Measurements from ENCODE around the gene OOSP4B. TPM values are rescaled to one million over a fixed set of nuclear protein-coding genes. Genes with fewer than 3 reads are reported as not detected.
"Not testable (repeated sequence)": the region's sequence is repeated elsewhere in the genome, so short reads cannot be mapped to it uniquely, and the experiment has no call there.

OOSP4B gene
- not detected in 2 replicates for total RNA-seq

DNA sequence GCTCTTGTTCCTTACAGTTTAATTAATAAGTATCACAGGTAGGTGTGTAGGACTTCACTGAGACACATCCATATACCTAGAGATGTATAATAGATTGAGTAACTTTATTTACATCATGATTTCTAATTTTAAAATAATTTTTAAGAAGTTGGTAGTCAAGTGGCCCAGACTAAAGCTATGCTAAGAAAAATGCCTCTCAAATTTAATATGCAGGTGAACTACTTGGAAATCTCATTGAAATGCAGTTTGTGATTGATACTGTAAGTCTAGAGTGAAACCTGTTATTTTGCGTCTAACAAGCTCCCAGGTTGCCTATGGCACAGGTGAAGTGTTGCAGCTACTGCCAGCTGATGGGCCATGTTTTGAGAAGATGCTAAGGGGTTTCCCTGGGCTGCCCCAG is at the start of gene OOSP4B:
OOSP4B (plus strand) TSS at position 301 of the 400 bp plus-strand sequence.
- intact Hi-C loops (cut with micrococcal nuclease) = no loop called here

DNA sequence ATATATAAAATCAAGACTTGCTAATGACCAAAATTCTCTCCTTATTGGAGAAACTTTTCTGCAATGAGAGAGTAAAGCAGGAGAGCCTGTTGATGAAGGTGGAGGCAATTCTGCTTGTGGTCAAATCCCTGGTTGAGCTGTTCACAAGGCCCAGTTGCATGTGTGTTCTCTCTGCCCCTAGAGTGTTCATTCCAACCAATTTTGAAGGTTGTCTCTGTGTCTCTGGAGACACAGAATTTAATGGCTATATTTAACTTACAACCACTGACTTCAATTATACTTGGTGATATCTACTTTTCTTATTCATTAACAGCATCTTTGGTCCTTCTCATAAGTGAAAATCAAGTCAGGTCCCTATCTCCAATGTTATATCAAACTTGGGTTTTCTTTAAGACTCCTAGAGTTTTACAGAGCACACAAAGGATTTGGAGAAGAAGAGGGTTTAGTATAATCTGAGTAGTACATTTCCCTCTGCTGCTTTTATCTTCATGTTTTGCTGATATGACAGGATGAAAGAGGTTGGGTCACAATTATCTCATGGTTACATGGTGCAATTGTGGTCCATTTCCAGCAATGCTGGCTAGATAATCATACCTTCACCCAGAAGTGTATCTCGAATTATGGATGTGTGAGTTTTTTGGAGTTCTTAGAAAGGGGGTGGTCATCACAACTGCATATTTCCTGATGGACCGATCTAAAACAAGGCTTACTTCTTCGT is 49.1 kb upstream of the OOSP4B start:
- intact Hi-C loops (cut with micrococcal nuclease) = no loop called here

DNA sequence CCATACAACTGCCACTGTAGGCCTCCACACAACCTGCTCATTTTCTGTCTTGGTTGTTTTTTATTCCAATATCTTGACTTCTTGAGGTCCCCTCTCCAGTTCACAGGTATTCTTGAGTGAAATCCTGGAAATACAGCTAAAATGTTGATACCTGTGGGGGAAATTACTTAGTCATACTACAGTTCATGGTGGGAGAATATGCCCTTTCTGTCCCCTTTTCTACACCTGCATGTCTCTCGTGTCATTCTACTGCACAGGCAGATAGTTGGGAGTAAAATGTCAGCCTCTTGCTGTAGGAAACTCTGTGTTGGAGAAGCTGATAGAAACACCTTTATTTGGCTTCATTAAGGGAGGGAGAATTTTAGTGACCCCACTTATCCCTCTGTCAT is 48.6 kb upstream of the OOSP4B start:
- intact Hi-C loops (cut with micrococcal nuclease) = no loop called here

DNA sequence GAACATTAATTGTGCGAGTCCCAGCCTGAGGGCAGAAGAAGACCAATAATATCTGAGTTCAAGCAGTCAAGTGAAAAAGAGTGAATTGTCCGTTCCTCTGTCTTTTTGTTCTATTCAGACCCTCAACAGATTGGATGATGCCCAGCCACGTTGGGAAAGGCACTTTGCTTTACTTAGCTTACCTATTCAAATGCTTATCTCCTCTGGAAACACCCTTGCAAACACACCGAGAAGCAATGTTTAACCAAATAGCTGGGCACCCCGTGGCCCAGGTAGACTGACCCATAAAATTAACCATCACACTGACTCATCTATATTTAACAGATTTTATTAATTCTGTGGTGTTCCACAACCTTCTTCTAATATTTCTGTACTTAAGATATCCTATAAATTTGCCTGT is 43.9 kb upstream of the OOSP4B start:
- intact Hi-C loops (cut with micrococcal nuclease) = no loop called here

DNA sequence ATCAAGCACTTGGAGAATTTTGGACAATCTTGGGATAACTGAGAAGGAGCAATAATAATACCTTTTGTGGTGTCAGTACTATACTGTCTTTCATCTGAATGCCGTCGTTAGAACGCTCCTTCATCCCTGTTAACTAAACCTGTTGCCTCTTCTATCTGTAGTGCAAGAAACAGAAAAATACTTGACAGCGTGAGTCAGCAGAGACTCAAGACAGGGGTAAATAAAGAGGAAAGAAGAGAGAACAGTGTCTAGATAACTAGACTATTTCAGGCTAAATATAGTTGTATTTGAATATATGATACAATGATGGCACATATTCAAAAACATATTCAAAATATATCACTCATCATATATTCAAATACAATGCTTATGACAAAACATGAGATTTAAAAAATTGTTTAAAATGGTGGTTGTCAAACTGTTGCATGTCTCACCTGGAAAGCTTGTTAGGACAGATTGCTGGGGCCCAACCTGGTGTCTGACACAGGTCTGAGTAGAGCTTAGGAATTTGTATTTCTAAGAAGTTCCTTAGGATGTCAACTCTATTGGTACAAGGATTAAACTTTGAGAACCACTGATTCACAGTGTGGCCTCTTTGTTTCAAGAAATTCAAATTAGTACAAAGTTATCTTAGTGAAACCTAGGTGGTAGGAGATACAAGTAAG is 35.7 kb upstream of the OOSP4B start:
- intact Hi-C loops (cut with micrococcal nuclease) = no loop called here

DNA sequence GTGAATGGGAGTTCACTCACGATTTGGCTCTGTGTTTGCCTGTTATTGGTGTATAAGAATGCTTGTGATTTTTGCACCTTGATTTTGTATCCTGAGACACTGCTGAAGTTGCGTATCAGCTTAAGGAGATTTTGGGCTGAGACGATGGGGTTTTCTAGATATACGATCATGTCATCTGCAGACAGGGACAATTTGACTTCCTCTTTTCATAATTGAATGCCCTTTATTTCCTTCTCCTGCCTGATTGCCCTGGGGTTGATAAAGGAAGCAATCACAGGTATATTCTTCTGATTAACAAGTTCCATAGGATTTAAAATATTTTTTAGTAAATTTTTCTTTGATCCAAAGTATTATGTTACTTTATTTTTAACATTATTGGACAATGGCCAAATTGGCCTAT is 34.9 kb upstream of the OOSP4B start:
- intact Hi-C loops (cut with micrococcal nuclease) = not testable (repeated sequence)

DNA sequence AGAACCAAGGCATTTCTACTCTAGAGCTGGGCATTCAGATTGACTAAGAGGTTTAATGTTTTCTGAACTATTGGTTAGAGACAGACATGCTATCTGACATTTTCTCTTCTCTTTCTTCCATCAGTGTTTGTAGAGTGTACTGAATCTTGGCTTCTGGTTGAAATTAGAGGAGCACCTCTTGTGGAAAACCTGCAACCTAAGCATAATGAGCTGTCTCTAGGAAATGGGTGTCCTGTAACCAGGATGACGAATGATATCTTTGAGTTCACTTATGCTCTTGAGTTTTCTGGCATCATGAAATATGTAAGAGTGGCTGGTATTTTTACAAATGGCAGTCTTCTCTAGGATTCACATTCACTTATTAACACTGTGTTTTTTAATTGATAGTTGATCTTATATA is 33.8 kb upstream of the OOSP4B start:
- intact Hi-C loops (cut with micrococcal nuclease) = no loop called here

DNA sequence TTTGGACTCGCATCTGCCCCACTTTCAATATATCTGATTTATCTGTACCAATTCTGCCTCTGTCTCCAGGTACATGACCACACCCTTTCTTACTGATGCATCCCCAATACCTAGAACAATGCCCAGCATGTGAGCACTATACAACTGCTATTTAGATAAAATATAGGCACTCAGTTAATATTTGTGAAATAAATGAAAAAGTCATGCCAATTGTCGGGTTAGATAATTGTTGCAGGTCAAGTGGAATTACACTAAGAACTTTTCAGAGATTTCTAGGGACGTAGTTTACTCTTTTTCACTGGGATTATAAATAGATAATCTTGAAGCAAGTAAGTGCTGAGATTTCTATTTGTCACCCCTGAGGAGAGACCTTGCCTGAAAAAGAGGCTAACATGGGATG is 32.6 kb upstream of the OOSP4B start:
- intact Hi-C loops (cut with micrococcal nuclease) = no loop called here

DNA sequence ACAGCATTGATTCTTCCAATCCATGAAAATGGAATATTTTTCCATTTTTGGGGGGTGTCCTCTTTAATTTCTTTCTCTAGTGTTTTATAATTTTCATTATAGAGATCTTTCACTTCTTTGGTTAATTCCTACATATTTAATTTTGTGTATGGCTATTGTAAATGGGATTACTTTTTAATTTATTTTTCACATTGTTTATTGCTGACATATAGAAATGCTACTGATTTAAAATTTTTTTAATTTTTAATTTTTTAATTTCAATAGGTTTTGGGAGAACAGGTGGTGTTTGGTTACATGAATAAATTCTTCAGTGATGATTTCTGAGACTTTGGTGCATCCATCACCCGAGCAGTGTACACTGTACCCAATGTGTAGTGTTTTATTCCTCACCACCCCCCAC is 26.6 kb upstream of the OOSP4B start:
- intact Hi-C loops (cut with micrococcal nuclease) = no loop called here

DNA sequence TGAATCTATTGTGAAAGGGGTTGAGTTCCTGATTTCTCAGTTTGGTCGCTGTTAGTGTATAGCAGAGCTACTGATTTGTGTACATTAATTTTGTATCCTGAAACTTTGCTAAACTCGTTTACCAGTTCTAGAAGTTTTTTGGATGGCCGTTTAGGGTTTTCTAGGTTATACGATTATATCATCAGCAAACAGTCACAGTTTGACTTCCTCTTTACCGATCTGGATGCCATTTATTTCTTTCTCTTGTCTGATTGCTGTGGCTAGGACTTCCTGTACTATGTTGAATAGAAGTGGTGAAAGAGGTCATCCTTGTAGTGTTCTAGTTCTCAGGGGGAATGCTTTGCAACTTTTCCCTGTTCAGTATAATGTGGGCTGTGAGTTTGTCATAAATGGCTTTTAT is 24.6 kb upstream of the OOSP4B start:
- intact Hi-C loops (cut with micrococcal nuclease) = no loop called here

DNA sequence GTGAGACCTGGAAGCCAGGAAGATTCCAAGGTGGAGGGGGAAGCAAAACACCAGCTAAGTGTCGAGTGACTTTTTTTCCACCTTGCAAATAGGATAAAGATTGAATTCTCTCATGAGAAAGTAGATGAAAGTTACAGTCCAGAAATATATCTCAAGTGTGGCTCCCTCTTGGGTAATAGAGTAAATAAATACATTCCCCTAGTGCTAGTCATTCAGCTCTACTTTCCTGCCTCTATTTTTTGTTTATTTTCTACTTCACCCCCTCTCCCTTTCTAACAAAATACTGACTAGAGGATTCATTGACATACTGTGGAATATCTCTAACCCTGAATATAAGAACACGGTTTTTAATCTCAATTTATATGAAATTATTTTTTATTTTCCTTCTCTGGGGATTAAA is 19.2 kb upstream of the OOSP4B start:
- intact Hi-C loops (cut with micrococcal nuclease) = no loop called here

DNA sequence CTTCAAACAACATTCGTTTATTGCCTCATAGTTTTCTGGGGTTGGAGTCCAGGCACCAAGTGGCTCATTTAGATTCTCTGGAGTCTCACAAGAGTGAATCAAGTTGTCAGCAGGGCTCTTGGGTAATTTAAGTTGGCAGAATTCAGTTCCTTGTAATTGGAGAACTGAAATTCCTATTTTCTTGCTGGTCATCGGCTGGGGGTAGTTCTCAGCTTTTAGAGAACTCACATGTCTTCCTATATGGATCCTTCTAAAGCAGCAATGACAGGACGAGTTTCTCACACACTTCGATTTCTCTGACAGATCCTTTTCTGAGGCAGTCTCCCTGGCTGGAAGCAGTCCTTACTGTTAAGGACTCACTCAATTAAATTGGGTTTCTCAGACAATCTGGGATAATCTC is 17.3 kb upstream of the OOSP4B start:
- intact Hi-C loops (cut with micrococcal nuclease) = no loop called here

DNA sequence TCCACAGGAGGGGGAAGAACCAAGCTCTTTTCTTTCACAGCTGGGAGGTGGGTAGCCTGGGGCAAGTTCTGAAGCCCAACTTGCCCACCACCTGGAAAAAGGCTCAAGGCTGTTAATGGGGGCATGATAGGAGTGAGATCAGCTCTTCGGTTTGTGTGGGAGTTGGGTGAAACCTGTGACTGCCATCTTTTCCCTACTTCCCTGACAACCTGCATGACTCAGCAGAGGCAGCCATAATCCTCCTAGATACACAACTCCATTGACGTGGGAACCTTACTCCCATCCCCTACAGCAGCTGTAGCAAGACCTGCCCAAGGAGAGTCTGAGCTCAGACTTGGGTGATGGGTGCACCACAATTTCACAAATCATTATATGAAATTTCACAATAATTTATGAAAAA is 13.3 kb upstream of the OOSP4B start:
- intact Hi-C loops (cut with micrococcal nuclease) = no loop called here

DNA sequence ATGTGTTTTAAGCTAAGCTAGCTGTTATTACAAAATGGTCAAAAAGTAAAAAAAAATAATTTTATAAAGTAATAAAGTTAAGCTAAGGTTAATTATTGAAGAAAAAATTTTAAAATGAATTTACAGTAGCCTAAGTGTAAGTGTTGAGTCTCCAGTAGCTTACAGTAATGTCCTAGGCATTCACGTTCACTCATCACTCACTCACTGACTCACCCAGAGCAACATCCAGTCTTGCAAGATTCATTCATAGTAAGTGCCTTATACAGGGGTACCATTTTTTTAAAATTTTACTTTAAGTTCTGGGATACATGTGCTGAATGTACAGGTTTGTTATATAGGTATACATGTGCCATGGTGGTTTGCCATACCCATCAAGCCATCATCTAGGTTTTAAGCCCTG is 11.6 kb upstream of the OOSP4B start:
- intact Hi-C loops (cut with micrococcal nuclease) = no loop called here

DNA sequence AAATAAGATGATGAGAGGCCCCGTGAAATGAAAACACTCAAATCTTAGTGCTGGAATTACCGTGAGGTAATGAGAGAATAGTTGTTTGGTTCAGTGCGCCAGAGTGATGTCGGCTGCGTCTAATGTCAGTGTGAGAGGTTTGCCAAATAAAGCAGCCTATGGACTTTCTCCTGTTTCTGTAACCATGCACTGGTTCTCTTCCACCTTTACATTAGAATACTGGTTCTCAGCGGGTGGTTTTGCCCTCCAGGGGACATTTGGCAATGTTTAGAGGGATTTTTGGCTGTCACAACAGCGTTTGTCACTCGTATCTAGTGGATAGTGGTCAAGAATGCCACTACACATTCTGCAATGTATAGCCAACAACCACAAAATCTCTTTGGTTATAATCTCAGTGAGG is 1.1 kb downstream of the OOSP4B start:
- intact Hi-C loops (cut with micrococcal nuclease) = no loop called here

DNA sequence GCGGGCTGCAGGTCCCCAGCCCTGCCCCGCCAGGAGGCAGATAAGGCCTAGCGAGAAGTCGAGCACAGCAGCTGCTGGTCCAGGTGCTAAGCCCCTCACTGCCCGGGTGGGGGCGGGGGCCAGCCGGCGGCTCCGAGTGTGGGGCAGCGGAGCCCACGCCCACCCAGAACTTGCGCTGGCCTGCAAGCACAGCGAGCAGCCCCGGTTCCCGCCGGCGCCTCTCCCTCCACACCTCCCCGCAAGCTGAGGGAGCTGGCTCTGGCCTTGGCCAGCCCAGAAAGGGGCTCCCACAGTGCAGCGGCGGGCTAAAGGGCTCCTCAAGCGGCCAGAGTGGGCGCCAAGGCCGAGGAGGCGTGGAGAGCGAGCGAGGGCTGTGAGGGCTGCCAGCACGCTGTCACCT is 3.4 kb downstream of the OOSP4B start:
- intact Hi-C loops (cut with micrococcal nuclease) = not testable (repeated sequence)

DNA sequence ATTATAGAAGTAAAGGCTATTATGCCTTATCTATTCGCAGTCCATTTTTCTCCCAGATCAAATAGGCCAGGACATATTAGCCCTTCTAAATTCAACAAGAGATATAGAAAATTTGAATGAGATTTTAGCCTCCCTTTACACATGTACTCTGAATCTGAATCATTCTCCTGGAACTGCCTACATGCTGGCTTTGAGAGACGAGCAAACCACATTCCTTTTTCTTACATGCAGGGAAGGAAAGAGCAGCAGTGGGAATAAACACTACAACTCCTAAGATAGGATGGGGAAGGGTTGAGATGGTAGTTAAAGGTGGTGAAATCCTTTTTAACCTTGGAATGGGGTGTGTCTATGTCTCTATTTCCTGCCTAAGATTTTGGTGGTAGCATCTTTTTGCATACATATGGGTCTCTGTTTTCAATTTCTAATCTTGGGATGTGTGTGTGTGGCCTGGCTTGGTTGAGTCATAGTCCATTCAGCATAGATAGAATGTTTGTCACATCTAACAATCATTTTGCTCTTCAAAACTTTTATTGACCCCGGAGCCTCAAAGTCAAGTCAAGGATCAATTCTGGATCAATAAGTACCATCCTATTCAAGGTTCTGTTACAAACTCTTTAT is 12.1 kb downstream of the OOSP4B start:
- intact Hi-C loops (cut with micrococcal nuclease) = no loop called here

DNA sequence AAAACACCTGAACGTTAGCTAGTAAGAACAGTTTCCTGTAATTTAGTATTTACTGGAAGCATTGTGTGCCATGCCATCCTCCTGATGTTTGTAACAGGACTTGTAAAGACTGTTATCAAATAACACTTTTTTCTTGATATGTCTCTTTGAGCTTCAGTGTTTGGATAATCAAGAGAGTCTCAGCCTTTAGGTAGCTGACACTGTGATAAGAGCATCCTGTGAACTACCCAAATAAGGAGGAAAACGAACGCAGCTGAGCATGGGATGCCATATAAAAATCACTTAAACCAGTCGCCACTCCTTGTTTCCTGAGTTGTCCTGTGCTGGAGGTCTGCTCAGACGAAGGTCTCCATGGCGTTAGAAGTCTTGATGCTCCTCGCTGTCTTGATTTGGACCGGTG is 23.1 kb downstream of the OOSP4B start, which contains the start of gene OOSP2:
OOSP2 (plus strand) TSS at position 301 of the 400 bp plus-strand sequence; CDS start at position 352, 51 bp downstream.
- intact Hi-C loops (cut with micrococcal nuclease) = no loop called here

DNA sequence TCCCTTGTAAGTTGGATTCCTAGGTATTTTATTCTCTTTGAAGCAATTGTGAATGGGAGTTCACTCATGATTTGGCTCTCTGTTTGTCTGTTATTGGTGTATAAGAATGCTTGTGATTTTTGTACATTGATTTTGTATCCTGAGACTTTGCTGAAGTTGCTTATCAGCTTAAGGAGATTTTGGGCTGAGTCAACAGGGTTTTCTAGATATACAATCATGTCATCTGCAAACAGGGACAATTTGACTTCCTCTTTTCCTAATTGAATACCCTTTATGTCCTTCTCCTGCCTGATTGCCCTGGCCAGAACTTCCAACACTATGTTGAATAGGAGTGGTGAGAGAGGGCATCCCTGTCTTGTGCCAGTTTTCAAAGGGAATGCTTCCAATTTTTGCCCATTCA is 33.4 kb downstream of the OOSP4B start:
- intact Hi-C loops (cut with micrococcal nuclease) = not testable (repeated sequence)

DNA sequence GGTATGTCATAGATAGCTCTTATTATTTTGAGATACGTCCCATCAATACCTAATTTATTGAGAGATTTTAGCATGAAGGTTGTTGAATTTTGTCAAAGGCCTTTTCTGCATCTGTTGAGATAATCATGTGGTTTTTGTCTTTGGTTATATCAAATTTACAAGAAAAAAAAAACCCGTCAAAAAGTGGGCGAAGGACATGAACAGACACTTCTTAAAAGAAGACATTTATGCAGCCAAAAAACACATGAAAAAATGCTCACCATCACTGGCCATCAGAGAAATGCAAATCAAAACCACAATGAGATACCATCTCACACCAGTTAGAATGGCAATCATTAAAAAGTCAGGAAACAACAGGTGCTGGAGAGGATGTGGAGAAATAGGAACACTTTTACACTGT is 33.9 kb downstream of the OOSP4B start:
- intact Hi-C loops (cut with micrococcal nuclease) = not testable (repeated sequence)

DNA sequence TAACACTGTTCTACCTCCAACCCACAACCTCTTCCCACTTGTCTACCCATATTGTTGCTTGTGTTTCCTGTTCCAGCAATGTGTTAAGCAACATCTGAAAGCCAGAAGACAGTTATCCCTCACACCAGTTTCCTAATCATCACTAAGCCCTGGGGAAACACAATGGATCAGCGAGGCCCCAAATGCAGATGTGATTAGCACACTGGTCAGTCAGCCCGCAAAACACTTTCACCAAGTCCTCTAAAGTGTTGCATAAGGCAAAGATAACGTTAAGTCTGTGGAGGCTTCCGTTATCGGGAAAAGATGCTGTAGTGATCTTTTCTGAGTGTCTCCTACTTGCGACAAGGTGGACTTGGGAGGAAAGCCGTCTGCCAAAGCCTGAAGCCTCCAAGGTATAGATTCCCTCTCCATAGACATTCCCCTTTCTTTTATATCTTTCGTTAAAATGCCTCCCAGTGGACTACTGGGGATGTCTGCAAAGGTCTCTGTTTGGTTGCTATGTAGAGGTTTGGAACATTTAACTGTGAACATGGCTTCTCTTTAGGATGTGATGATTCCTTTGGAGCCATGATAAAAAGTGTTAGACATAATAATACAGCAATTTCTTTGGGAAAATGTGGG is 39.5 kb downstream of the OOSP4B start, which contains the start of gene MS4A3:
MS4A3 (plus strand) TSS at position 317 of the 621 bp plus-strand sequence. CDS start 4,496 bp downstream, outside the sequence.
- intact Hi-C loops (cut with micrococcal nuclease) = no loop called here

DNA sequence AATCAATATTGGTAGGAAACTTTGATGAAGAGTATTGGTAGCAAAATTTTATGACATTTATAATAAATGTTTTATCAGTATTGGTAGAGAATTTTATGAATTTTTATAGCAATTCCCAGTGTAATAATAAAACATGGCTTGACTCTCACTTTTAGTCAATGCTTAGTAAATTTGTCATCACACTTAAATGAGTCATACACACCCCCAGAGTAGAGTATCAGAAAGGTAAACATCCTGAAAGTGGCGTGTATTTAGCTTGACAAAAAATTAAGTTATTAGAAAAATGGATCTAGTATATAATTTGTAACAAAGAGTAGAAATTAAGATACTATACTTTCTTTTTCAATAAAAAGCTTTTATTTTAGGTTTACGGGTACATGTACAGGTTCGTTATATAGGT is 42.1 kb downstream of the OOSP4B start:
- intact Hi-C loops (cut with micrococcal nuclease) = no loop called here
